A673 (cell line): ENCODE data around the gene KDM4B.

Source experiments
- CTCF ChIP-seq: fragments of 300-800, 200-600 bp; sonication (generic); conservative IDR thresholded peaks from 2 replicates; pipeline ENCODE4 v1.5.1; 2017; ENCODE audit warnings: low read depth, mild to moderate bottlenecking, antibody characterized with exemption, low read length, moderate library complexity, mixed read lengths
- EZH2 ChIP-seq: fragments of 200-600 bp; sonication (generic); IDR thresholded peaks from 2 replicates; pipeline ENCODE4 v1.6.1; 2017; ENCODE audit warnings: borderline replicate concordance, low read depth, mild to moderate bottlenecking, mixed read lengths, antibody characterized with exemption, low read length; ENCODE audit not compliant: poor library complexity, severe bottlenecking

- TF ChIP-seq CTCF (no peak), EZH2 (no peak)
Measured at GRCh38 chr19:5022066-5022860, 53.4 kb downstream of the KDM4B start.
